Superior temporal gyrus (tissue), 1 donor: ENCODE data around the gene NOP10.
A peak's percentile ranks its signal among the peaks of the same experiment; 100 is the strongest.
"Not testable (repeated sequence)": the region's sequence is repeated elsewhere in the genome, so short reads cannot be mapped to it uniquely, and the experiment has no call there.

Experiments
- DNase-seq: peaks from one replicate; pipeline ENCODE4 v3.0.0-alpha.2; 2016; ENCODE audit errors: extremely low spot score

The NOP10 gene

DNA sequence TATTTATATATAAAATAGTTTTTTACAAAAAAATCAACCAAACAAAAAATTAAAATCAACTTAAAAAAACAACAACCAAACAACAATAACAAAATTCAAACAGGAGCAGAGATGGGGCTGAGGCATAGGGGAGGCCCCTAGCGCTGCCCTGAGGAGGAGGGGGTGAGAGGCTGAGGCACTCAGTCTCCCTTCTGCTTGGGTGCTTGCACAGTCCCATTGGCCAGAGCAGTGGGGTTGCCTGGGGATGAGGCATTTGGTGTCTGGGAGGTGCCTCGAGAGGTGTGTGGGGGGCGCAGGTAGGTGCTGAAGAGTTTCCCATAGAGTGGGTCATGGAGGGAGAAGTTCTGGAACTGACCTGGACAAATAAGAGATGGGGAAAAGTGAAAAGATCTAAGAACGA, 16.0 kb upstream of the NOP10 start:
- no peak for DNase-seq

DNA sequence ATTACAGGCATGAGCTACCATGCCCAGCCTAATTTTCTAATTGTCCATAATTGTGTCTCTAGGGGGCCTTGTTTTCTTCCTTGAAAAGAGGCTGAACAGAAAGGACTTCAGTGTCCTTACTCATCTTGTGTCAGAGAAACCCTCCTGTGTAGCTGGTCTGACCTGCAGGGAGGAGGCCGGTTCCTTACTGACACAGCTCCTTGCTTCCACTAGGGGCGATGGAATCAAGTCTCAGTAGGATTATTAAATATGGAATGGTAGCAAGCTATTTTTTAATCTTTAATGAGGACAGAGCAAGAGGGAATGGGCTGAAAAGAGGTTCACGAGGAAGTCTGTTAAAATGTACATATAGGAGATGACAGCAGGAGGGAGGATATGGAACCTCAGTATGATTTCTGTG, 15.4 kb upstream of the NOP10 start:
- no peak for DNase-seq

DNA sequence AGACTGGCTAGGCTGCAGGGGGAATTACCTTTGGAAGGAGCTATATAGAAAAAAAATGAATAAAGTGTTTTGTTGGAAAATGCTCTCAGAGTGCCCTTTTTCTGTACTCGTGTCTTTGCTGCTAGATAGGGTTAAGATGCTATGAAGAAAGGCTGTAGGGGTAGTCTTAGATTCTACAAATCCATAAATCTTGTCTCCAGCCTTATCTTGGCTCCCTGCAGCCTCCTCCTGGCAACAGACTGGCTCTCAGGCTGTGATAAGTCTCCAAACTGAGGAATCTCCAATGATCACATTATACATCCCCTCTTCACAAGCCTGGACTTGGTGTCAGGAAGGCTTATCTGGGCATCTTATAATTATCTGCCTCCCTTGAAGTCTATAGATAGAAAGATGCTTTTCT, 14.7 kb upstream of the NOP10 start:
- DNase-seq, result no peak

DNA sequence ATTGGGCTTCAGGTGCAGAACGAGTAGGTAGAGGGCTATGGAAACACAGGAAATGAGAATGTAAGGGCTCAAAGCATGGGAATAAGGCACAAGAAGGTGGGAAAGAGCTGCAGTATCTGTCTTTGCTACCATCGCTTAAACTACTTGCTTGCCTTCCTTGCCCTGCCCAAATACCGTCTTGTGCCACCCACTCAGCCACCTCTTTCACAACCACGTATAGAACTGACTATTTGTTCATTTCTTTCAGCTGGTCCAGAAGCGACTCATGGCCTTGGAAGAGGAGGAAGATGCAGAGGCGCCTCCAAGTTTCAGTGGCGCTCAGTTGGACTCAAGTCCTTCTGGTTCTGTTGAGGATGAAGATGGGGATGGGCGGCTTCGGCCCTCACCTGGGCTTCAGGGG, 12.3 kb upstream of the NOP10 start:
- DNase-seq, result no peak

DNA sequence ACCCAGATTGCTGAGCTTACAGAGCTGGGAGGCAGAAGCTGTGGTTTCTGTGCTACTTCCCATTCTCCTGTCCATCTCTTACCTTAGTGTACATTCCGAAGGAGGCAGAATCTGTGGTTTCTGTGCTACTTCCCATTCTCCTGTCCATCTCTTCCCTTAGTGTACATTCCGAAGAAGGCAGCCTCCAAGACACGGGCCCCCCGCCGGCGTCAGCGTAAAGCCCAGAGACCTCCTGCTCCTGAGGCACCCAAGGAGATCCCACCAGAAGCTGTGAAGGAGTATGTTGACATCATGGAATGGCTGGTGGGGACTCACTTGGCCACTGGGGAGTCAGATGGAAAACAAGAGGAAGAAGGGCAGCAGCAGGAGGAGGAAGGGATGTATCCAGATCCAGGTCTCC, 11.3 kb upstream of the NOP10 start:
- no peak for DNase-seq

DNA sequence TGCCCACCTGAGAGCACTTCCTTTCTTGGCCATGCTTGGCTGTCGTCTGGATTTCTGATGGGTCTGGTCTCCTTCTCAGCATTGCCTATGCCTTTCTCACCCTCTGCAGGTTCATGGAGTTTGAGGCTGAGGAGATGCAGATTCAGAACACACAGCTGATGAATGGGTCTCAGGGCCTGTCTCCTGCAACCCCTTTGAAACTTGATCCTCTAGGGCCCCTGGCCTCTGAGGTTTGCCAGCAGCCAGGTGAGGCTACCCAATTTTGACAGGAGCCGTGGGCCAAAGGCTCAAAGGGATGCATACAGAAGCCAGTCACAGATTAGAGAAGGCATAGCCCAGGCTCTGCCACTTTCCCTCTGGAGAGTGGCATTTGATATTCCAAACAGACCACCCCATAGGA, 10.7 kb upstream of the NOP10 start:
- no peak for DNase-seq

DNA sequence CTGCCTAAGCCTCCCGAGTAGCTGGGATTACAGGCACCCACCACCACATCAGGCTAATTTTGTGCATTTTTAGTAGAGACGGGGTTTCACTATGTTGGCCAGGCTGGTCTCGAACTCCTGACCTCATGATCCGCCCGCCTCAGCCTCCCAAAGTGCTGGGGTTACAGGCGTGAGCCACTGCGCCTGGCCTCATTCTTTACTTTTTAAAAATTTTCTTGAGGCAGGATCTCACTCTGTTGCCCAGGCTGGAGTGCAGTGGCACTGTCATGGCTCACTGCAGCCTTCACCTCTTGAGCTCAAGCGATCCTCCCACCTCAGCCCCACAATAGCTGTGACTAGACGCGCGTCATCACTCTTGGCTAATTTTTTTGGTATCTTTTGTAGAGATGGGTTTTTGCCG, 10.1 kb upstream of the NOP10 start:
- DNase-seq, result not testable (repeated sequence)

DNA sequence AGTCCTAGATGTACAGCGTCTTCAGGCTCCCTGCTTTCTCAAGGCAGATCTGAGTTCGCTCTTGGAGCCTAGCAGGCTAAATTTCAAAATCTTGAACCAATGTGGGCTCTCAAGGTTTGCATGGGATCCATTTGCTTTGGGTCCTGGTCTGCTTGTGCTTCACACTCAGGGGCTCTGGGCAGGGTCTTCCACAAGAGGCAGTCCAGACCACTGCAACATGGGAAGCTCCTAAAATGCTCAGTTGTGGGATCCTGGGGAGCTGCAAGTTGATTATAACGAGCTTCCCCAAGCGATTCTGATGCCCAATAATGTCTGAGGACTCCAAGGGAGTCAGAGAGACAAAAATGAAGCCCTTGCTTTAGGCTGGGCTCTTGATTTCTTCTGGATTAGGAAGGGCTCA, 6.8 kb upstream of the NOP10 start:
- DNase-seq, result no peak

DNA sequence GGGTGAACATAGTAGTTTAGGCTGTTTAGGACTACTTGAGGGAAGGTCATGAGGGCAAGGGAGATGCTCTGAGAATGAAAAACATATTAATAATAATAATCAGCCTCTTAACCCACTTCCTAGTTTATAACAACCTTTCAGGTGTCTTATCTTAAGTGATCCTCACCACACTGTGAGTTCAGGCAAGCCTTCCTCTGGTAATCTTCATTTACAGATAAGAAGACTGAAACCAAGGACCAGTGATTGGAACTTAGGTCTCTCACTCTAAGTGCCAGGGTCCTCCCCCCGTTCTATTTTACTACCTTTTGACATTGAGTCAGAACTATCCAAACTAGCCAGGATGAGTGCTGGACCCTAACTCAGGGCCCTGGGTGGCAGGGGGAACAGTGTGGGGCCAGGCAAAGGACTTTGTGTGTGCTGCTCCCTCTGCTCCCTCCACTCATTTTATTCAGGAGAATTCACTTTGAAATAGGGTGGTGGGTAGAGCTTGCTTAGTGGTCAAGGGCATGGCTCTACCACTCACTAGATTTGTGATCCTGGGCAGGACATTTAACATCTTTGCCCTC, 5.9 kb upstream of the NOP10 start:
- no peak for DNase-seq

DNA sequence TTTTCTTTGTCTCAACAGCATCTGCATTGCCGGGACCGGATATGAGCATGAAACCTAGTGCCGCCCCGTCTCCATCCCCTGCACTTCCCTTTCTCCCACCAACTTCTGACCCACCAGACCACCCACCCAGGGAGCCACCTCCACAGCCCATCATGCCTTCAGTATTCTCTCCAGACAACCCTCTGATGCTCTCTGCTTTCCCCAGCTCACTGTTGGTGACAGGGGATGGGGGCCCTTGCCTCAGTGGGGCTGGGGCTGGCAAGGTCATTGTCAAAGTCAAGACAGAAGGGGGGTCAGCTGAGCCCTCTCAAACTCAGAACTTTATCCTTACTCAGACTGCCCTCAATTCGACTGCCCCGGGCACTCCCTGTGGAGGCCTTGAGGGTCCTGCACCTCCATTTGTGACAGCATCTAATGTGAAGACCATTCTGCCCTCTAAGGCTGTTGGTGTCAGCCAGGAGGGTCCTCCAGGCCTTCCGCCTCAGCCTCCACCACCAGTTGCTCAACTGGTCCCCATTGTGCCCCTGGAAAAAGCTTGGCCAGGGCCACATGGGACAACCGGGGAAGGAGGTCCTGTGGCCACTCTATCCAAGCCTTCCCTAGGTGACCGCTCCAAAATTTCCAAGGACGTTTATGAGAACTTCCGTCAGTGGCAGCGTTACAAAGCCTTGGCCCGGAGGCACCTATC, 5.2 kb upstream of the NOP10 start:
- DNase-seq, result no peak

DNA sequence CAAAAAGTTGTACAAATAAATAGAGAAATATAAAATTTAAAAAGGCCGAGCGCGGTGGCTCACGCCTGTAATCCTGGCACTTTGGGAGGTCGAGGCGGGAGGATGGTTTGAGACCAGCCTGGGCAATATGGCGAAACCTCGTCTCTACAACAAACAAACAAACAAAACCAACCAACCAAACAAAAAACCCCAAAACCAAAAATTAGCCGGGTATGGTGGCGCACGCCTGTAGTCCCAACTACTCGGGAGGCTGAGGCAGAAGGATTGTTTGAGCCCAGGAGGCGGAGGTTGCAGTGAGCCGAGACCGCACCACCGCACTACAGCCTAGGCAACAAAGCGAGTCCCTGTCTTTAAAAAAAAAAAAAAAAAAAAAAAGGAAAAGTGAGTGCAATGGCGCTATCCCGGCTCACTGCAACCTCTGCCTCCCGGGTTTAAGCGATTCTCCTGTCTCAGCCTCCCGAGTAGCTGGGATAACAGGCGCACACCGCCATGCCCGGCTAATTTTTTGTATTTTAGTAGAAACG, 661 bp downstream of the NOP10 start:
- DNase-seq, result not testable (repeated sequence)

DNA sequence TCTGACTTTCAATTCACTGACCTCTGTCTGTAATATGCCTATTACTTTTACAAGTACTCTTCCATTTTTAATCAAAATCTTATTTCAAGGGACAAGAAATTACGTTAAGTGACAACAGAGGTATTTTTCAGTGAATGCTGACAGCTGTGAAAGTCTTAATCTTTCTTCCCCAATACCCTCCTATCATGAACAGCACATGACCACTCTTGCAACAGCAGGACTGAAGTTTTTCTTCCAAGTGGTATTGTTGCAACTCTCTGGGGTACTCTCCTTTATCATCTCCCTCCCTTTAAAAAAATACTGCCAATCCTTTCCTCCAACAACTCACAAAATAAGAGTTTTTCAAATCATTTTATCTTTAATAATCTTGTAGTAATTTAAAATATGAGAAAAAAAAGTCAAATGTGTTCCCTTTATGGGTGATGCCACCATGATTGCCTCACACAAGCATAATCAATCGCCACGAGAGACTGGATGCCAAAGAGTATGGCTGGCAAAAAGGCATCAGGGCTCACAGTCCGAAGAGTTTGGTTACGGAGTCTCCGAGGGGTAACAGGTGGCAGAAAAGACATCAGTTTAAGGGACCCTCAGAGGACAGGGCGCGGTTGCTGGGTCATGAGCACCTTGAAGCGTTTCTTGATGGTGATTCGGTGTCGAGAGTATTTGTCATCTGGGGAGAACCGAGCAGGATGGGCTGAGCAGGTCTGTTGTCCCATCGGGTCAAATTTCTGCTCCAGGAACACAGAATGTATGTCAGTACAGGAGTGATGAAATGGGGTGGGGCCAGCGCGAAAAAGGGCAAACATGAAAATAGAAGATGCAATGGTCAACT, 1.3 kb downstream of the NOP10 start:
- no peak for DNase-seq

DNA sequence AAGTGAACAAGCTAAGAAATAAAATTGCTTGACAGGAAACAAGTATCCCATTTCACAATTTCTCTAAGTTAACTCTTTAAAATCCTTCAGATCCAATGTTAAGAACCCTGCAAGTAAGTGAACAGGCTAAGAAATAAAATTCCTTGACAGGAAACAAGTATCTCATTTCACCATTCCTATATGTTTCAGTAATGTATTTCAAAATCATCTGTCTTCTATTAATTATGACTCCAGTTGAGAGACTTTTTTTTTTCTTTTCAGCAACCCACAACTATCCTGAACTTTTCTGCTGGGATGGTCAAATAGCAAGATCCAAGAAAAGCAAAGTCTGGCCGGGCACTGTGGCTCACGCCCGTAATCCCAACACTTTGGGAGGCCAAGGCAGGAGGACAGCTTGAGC, 3.0 kb downstream of the NOP10 start:
- DNase-seq, result no peak

DNA sequence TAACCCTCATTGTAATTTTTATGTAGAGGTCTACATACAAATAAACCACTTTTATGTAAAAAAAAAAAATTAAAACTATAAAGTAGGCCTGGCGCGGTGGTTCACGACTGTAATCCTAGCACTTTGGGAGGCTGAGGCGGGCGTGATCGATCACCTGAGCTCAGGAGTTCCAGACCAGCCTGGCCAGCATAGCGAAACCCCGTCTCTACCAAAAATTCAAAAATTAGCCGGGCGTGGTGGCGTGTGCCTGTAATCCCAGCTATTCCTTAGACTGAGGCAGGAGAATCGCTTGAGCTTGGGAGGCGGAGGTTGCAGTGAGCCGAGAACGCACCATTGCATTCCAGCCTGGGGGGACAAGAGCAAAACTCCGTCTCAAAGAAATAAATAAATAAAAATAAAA, 4.6 kb downstream of the NOP10 start:
- DNase-seq, result no peak

DNA sequence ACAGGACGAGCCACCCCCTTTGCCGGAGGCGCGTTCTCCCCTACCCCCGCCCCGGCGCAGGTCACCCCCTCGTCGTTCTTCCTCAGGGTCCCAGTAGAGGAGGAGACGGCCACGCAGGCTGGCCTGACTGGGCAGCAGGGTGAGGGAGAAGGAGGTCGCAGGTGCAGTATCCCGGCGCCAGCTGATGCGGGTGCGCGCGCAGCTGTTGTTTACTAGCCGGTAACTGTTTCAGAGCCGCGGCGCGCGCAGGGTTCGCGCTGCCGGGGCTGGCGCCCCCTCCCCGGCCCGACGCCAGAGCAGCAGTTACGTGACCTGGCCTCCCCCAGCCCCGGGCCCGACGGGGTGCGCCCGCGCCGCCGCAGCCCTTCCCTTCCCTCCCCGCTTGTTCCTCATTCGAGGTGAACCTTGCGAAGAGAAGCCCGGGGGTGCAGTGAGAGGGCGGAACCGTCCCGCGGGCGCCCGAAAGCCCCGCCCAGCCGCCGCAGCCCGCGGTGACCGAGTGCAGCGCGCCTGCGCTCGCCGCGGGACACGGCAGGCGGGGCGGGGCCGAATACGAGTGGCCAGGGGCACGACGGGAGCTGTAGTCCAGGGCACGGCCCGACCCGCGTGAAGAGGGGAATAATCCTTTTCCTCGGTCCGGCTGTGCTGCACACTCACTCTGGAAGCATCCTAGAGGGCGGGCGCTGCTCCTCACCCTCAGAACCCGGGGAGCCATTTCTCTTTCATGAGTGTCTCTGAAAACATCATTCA, 5.2 kb downstream of the NOP10 start, which contains the start of gene SLC12A6:
Gene SLC12A6 (minus strand): TSS at position 225 of the 750 bp plus-strand sequence. CDS start 1,101 bp downstream, outside the sequence.
- peak; percentile 90 for DNase-seq

DNA sequence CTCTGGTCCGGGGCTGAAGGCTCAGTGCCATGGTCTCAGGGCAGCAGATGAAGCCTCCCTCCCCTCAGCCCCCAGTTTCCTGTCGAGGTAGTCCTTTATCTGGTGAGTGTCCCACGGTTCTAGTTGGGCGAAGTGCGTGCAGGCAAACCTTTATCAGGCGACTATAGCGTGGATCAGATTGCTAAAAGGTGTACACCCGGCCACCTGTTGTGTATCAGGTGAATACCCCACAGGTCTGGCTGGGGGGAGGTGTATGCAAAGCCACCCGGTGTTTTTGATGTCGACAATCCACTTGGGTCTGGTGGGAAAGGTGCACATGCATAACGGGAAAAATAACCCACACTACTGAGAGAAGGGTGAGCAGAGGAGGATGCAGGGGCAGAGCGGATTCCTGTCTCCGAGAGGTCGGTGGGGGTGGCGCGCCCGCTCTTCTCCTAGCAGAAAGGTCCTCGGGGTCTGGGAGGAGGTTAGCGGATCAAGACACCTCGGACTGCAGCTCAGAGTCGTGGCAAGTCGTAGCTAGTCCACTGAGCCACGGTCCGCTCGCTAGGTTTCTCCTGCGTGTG, 5.9 kb downstream of the NOP10 start:
- no peak for DNase-seq

DNA sequence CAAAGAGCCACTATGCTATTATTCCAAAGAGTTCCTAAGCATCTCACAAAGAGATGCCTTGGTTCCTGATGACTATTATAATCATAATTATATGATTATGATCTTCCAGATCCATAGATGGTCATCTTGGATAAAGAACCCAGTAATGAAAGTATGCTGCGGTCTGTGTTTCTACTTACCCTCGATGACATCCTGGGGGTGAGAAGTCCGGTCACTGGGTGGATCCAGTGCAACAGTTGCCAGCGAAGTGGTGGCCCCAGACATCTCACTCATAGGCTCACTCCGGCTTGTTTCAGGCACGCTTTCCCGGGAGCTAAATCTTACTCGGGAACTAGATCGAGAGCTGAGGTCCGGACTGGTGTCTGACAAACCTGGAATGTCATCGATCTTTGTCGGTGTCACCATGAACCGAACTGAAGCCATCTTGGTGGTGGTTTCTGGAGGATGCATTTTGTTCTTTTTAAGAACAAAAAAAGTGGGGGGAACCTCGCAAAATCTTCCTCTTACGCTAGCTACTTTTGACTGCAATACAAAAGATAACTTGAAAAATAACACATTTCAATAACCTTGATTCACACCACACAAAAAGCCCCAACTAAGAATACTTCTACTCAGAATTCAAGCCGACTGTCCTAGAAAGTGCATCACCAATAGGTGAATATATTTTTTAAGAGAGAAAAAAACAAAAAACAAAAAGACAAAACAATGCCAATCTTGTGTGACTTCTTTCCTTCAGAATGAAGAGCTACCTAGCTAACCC, 6.5 kb downstream of the NOP10 start:
- peak; percentile 23 for DNase-seq

DNA sequence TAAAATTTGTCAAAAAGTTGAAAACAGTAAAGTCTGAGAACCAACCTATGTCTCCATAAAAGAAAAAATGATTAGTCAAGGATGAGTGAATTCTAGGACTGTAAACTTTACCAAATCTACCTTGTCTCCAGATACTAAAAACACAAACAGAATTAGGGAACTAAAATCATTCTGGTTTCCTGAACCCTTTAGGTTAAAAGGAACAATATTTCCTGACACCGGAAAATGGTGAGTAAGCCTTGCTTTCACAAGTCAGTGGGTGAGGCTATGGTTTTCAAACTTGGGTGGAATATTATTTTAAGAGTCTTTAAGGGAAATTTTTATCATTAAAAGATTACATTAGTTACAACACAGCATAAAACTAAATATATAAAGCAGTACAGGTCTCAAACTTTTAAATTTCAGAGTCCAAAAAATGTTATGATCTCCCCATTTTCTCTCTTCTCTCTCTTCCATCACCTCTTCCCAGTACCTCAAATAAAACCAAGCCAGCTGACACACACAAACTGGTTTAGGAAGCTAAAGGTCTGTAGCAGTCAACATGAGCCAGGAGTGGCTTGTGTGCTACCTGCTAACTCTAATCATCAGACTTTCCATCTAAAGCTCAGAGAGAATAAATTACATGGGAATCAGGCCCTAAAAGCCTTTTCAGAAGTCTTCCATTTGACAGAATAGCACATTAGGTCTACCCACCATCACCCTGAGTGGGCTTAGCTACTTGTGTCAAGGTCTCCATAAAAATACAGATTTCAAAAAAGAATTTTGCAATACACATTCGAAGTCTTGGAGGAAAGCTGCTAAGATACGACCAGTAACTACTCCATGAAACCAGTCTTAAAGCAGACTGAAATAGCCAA, 7.5 kb downstream of the NOP10 start:
- peak; percentile 37 for DNase-seq

DNA sequence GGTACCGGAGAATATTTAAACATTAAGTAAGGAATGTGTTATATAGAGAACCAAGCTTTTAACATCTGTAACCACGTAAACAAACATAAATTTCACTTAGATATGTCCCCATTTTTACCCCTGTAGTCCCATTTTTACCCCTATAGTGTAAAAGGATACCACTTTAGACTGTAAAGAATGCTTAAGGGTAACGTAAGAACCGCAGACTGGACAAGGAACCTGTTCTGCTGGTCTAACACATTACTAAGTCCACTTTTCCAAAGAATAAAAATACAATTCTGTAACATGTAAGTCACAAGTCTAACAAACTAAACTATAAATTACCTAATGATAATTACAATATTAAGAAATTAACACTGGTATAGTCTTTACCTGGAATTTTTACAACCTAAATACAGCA, 8.3 kb downstream of the NOP10 start:
- DNase-seq, result no peak

DNA sequence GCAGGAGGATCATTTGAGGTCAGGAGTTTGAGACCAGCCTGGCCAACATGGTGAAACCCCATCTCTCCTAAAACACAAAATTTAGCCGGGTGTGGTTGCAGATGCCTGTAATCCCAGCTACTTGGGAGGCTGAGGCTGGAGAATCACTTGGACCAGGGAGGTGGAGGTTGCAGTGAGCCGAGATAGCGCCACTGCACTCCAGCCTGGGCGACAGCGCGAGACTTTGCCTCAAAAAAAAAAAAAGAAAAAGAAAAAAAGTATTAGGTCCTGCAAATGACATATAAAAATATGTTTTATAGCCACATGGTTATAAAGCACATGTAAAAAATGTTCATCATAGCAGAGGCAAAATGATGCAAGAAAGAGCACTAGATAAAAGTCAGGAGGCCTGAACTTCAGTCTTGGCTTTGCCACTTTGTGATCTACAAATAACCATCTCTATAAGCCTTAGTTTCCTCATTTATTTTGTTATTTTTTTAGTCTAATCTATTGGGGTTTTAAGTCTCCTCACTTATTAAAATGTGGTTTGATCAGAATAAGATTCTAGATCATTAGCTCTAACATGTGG, 10.3 kb downstream of the NOP10 start:
- no peak for DNase-seq
